ENCODE results near the gene PKLR.

DNA sequence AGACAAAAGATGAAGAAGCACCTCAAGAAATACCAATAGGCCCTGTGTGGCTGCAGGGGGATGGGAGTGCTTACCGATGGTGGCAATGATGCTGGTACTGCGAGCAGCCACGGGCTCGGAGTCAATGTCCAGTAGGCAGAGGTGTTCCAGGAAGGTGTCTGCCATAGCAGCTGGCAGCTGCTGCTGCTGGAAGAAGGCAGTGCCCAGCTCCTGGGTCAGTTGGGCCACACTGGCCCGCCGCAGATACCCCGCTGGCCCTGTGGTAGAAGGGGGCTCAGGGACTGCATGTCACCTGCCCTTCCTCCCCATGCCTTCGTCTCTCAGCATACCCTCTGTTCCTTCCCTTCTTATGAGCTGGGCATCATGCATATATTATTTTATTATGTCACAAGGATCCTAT lies 1.2 kb downstream of the PKLR start:
- TF ChIP-seq POLR2A (IDR thresholded peaks at IDR 0.05; ENCODE audit: low read depth, low read length) (no peak), POLR2AphosphoS5 (IDR thresholded peaks at IDR 0.05; ENCODE audit: low read depth, low read length) (no peak), TAF1 (IDR thresholded peaks at IDR 0.05; ENCODE audit: borderline replicate concordance, low read depth, low read length) (no peak)
